ENCODE data around the gene NDEL1.

GRCh38 chr17:8391711-8392110, 44.0 kb upstream of the NDEL1 start:
- no peak for TF ChIP-seq MYC (IDR thresholded peaks at IDR 0.05; ENCODE audit: low read depth, low read length)
- TF ChIP-seq CTCF (IDR thresholded peaks at IDR 0.05; ENCODE audit: extremely low read depth in 1 of 2, insufficient read depth in 1 of 2, low read depth in 1 of 2, low read length in 2 of 2) = no peak
